Vagina (tissue), 2 donors: Measurements from ENCODE around the gene NEU4.

Experiments used
- CTCF ChIP-seq, 3 experiments: fragments of 450-650 bp in 2 of 3; fragments of 200-600 bp in 1 of 3; sonication (generic) in 1 of 3; IDR thresholded peaks; one replicate each; pipeline ENCODE4 v1.5.1; 2017 to 2019; ENCODE audit warnings: antibody characterized with exemption in 3 of 3, mild to moderate bottlenecking in 2 of 3, moderate library complexity in 2 of 3
- POLR2A ChIP-seq, 2 donors: fragments of 450-650 bp; IDR thresholded peaks; one replicate each; pipeline ENCODE4 v1.6.1; 2017; ENCODE audit warnings: antibody characterized with exemption in 2 of 2, mild to moderate bottlenecking in 2 of 2, moderate library complexity in 2 of 2
- POLR2AphosphoS5 ChIP-seq, 2 donors: sonication (generic); formaldehyde crosslinking; IDR thresholded peaks; one replicate each; pipeline ENCODE4 v1.9.0; 2017; ENCODE audit warnings: antibody characterized with exemption in 2 of 2, mild to moderate bottlenecking in 2 of 2, low read depth in 1 of 2; ENCODE audit not compliant: insufficient read depth in 1 of 2

DNA sequence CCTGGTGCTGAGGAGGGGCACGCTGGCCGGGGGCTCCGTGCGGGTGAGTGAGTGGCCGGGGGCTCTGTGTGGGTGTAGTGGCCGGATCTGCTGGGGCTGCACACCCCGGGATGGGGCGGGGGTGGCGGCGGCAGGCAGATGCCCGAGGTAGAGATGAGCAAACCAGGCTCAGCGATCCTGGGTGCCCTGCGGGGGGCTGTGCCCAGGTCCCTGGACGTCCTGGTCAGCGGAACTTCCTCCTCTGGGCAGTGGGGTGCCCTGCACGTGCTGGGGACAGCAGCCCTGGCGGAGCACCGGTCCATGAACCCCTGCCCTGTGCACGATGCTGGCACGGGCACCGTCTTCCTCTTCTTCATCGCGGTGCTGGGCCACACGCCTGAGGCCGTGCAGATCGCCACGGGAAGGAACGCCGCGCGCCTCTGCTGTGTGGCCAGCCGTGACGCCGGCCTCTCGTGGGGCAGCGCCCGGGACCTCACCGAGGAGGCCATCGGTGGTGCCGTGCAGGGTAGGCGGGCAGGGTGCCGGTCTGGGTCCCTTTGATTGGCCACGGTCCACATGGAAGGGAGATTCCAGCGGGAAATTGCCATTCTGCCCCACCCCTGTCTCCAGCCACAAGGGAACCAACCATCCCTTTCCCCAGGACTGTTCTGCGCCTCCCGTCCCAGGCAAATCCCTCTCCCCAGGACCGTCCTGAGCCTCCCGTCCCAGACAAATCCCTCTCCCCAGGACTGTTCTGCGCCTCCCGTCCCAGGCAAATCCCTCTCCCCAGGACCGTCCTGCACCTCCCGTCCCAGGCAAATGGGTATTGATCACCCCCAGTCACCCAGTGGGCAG is 5.9 kb downstream of the NEU4 start:
- TF ChIP-seq POLR2A (IDR thresholded peaks at IDR 0.05) (no peak), CTCF (IDR thresholded peaks at IDR 0.05) (no peak), POLR2AphosphoS5 (IDR thresholded peaks at IDR 0.05; ENCODE audit: insufficient read depth in 1 of 2, low read depth in 1 of 2) (no peak)
